K562 (cell line): ENCODE measurements around the gene NDOR1. TPM values are rescaled to one million over a fixed set of nuclear protein-coding genes. Genes with fewer than 3 reads are reported as not detected.

Experiments
- CEBPB ChIP-seq: fragments of 450-650 bp; IDR thresholded peaks from 2 replicates; pipeline ENCODE4 v1.6.1; 2016; ENCODE audit warnings: missing genetic modification characterization, missing compliant biosample characterization
- CSDE1 ChIP-seq, 2 experiments: fragments of 450-650 bp; IDR thresholded peaks; 2 replicates each; pipeline ENCODE4 v1.6.1; 2016; ENCODE audit warnings: mild to moderate bottlenecking in 1 of 2
- GATAD2A ChIP-seq: fragments of 450-650 bp; IDR thresholded peaks from 2 replicates; pipeline ENCODE4 v1.6.1; 2017
- POLR2AphosphoS5 ChIP-seq: IDR thresholded peaks from 2 replicates; pipeline ENCODE4 v1.6.1; 2011; ENCODE audit warnings: mild to moderate bottlenecking, low read depth, low read length, moderate library complexity; ENCODE audit not compliant: control insufficient read depth, insufficient read depth
- RBFOX2 ChIP-seq: fragments of 200-400 bp; formaldehyde crosslinking; IDR thresholded peaks from 2 replicates; pipeline ENCODE4 v1.6.1; 2017; ENCODE audit warnings: low read depth, mild to moderate bottlenecking, low read length, moderate library complexity
- SMARCA5 ChIP-seq: fragments of 450-650 bp; IDR thresholded peaks from 2 replicates; pipeline ENCODE4 v1.6.1; 2016
- ZNF217 ChIP-seq: sonication (generic); formaldehyde crosslinking; IDR thresholded peaks from 2 replicates; pipeline ENCODE4 v1.8.0; 2022; ENCODE audit warnings: mild to moderate bottlenecking, missing genetic modification reagents
- ZNF280A ChIP-seq: fragments of 450-650 bp; IDR thresholded peaks from 2 replicates; pipeline ENCODE4 v1.6.1; 2018; ENCODE audit warnings: mild to moderate bottlenecking, low read depth; ENCODE audit not compliant: partially characterized antibody
- polyA plus RNA-seq, 8 experiments: library from polyadenylated mRNA; depleted of rRNA in 4 of 8; stranded (reverse) in 5 of 8; unstranded in 3 of 8; fragments of >200 nt; fragmentation: Nextera tagmentation in 2 of 8; fragmentation: Illumina TruSeq in 1 of 8; extraction: Ambion mirVana in 2 of 8; extraction: Trizol in 1 of 8; gene quantifications; 2 replicates each; pipeline versions ENCODE4 v1.2.1 to v1.2.3, GENCODE V29; 2011 to 2014; ENCODE audit warnings: inconsistent platforms in 1 of 8, missing spikeins in 1 of 8
- total RNA-seq, 7 experiments: library from RNA; depleted of rRNA in 6 of 7; stranded (reverse); fragments of >200 nt in 6 of 7; fragmentation: Illumina TruSeq in 2 of 7; extraction: Trizol in 2 of 7; gene quantifications; 2 replicates each; pipeline versions ENCODE4 v1.2.1 to v1.2.3, GENCODE V29; 2011 to 2021; ENCODE audit warnings: low replicate concordance in 1 of 7
- TF ChIP-seq, protein P1 (sequence below), 2 experiments: fragments of 450-650 bp in 1 of 2; sonication (generic) in 1 of 2; formaldehyde crosslinking in 1 of 2; IDR thresholded peaks; 2 replicates each; pipeline versions ENCODE4 v1.7.1 to v1.9.0; 2016 to 2022; ENCODE audit warnings: inconsistent platforms in 1 of 2, mild to moderate bottlenecking in 1 of 2, missing genetic modification reagents in 1 of 2

Gene NDOR1
- total and polyA plus RNA-seq, 9 of the 15 experiments (the other 6 are each of a cell fraction or from before 2014, with no cell fraction given) = 0.06 to 36.9 (median 6.9) TPM

DNA sequence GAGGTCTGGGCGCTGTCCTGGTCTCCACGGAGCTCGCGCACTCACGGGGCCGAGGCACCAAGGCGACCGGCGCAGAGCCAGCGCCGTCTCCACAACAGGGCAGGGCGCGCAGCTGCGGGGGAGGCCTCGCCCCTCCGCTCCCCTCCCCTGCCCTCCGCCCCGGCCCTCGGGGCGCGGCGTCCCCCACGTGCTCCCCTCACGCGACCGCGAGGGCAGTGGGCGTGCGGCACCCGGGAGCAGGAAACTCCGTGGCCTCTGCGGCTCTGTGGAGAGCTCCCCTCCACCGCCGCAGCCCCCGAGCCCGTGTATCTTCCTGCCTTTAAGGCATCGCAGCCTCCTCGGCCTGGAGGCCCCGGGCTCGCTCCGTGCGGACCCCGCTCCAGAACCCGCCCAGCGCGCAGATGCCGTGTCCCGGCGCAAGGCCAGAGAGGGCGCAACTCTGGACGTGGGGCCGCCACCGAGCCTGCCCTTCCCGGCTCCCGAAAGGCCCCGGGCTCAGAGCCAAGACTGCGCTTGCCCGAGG lies 34.9 kb downstream of the NDOR1 start (continued):
- TF ChIP-seq, protein P1, sequence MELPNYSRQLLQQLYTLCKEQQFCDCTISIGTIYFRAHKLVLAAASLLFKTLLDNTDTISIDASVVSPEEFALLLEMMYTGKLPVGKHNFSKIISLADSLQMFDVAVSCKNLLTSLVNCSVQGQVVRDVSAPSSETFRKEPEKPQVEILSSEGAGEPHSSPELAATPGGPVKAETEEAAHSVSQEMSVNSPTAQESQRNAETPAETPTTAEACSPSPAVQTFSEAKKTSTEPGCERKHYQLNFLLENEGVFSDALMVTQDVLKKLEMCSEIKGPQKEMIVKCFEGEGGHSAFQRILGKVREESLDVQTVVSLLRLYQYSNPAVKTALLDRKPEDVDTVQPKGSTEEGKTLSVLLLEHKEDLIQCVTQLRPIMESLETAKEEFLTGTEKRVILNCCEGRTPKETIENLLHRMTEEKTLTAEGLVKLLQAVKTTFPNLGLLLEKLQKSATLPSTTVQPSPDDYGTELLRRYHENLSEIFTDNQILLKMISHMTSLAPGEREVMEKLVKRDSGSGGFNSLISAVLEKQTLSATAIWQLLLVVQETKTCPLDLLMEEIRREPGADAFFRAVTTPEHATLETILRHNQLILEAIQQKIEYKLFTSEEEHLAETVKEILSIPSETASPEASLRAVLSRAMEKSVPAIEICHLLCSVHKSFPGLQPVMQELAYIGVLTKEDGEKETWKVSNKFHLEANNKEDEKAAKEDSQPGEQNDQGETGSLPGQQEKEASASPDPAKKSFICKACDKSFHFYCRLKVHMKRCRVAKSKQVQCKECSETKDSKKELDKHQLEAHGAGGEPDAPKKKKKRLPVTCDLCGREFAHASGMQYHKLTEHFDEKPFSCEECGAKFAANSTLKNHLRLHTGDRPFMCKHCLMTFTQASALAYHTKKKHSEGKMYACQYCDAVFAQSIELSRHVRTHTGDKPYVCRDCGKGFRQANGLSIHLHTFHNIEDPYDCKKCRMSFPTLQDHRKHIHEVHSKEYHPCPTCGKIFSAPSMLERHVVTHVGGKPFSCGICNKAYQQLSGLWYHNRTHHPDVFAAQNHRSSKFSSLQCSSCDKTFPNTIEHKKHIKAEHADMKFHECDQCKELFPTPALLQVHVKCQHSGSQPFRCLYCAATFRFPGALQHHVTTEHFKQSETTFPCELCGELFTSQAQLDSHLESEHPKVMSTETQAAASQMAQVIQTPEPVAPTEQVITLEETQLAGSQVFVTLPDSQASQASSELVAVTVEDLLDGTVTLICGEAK (IDR thresholded peaks at IDR 0.05) = no peak
- TF ChIP-seq, protein P1 (CRISPR knock-in tag; IDR thresholded peaks at IDR 0.05) = no peak
- no peak for TF ChIP-seq ZNF217
- no peak for TF ChIP-seq ZNF280A
- no peak for TF ChIP-seq RBFOX2
- peak; percentile 92; the same call in 1 of the 2 replicates for TF ChIP-seq GATAD2A
- TF ChIP-seq CEBPB (tag) = no peak
- TF ChIP-seq CSDE1 (IDR thresholded peaks at IDR 0.05) = no peak
- peak; percentile 53; the same call in 1 of the 2 replicates for TF ChIP-seq POLR2AphosphoS5
- no peak for TF ChIP-seq SMARCA5
